ENCODE results near the gene ALOXE3. TPM values are rescaled to one million over a fixed set of nuclear protein-coding genes. Genes with fewer than 3 reads are reported as not detected.

ALOXE3 gene
- polyA plus RNA-seq, 2 of the 4 experiments (the other 2 are of a cell fraction) = 0.35 to 0.40 TPM

GRCh38 chr17:8146381-8147140 is 28.2 kb upstream of the ALOXE3 start:
- ChIA-PET POLR2A (interaction anchor here (0.6 kb wide), 1 partner anchor 8 kb away, joined by 3 read pairs; no protein-coding TSS in a partner anchor), CTCF (interaction anchor here (0.9 to 26.5 kb wide), 6 partner anchors 7 to 277 kb away, joined by 3 to 601 read pairs (median 4); partner anchors contain the start of genes PER1 and VAMP2)
- WGBS (ENCODE audit: missing lambda C conversion rate) = 88% methylated on average over 14 of the region's 14 CpGs
- Histone ChIP-seq H3K4me3 (no peak overlapping the region), H3K4me2 (no peak overlapping the region), H3K27ac (no peak overlapping the region), H3K4me1 (peaks cover 7% of the 10 kb centered on the region; the same call in 2 of the 3 replicates), H3K9me3 (no peaks in the 10 kb centered on the region)
- no peak for TF ChIP-seq KDM5A (IDR thresholded peaks at IDR 0.05)
- TF ChIP-seq MYC (IDR thresholded peaks at IDR 0.05; ENCODE audit: borderline replicate concordance, low read length) = no peak
- no peak for TF ChIP-seq RFX5 (IDR thresholded peaks at IDR 0.05)
- TF ChIP-seq SMC3 (IDR thresholded peaks at IDR 0.05) = no peak
- no peak for TF ChIP-seq TP53 (CRISPR knock-in tag; IDR thresholded peaks at IDR 0.05)
- no peak for TF ChIP-seq JUNB (IDR thresholded peaks at IDR 0.05)
- TF ChIP-seq NPAS2 (CRISPR knock-in tag; IDR thresholded peaks at IDR 0.05; ENCODE audit: borderline replicate concordance) = no peak
- no peak for TF ChIP-seq GATA3 (IDR thresholded peaks at IDR 0.05; ENCODE audit: borderline replicate concordance)
- TF ChIP-seq MAZ (IDR thresholded peaks at IDR 0.05; ENCODE audit: borderline replicate concordance, low read depth, low read length) = no peak
- no peak for TF ChIP-seq KDM1A (IDR thresholded peaks at IDR 0.05; ENCODE audit: low read depth)
- TF ChIP-seq BHLHE40 (IDR thresholded peaks at IDR 0.05; ENCODE audit: low read depth, low read length) = no peak
- TF ChIP-seq ZNF302 (CRISPR knock-in tag; IDR thresholded peaks at IDR 0.05) = no peak
- TF ChIP-seq, protein P1, sequence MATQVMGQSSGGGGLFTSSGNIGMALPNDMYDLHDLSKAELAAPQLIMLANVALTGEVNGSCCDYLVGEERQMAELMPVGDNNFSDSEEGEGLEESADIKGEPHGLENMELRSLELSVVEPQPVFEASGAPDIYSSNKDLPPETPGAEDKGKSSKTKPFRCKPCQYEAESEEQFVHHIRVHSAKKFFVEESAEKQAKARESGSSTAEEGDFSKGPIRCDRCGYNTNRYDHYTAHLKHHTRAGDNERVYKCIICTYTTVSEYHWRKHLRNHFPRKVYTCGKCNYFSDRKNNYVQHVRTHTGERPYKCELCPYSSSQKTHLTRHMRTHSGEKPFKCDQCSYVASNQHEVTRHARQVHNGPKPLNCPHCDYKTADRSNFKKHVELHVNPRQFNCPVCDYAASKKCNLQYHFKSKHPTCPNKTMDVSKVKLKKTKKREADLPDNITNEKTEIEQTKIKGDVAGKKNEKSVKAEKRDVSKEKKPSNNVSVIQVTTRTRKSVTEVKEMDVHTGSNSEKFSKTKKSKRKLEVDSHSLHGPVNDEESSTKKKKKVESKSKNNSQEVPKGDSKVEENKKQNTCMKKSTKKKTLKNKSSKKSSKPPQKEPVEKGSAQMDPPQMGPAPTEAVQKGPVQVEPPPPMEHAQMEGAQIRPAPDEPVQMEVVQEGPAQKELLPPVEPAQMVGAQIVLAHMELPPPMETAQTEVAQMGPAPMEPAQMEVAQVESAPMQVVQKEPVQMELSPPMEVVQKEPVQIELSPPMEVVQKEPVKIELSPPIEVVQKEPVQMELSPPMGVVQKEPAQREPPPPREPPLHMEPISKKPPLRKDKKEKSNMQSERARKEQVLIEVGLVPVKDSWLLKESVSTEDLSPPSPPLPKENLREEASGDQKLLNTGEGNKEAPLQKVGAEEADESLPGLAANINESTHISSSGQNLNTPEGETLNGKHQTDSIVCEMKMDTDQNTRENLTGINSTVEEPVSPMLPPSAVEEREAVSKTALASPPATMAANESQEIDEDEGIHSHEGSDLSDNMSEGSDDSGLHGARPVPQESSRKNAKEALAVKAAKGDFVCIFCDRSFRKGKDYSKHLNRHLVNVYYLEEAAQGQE (IDR thresholded peaks at IDR 0.05) = no peak
- TF ChIP-seq HOXA7 (CRISPR knock-in tag; IDR thresholded peaks at IDR 0.05) = no peak
- no peak for ATAC-seq
- DNase-seq (ENCODE audit: low read depth in 1 of 2, low spot score in 1 of 2) = no peak
- FAIRE-seq = no peak

DNA sequence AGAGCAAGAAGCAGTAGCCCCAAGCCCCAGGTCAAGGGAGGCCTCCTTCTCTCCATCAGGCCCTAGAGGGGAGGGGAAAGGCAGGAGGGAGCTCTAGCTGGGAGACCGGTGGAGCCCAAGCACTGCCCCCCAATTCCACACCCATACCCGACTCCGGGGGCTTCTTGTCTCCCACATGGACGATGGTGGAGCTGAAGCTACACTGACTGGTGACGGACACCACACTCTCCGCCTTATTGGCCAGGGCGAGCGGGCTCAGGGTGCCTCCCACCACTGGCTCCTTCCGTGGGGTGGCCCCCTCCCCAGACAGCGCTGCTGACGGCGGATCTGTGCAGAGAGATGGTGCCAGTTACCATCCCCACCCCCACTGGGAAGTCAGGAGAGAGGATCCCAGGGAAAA is 27.5 kb upstream of the ALOXE3 start:
- WGBS (ENCODE audit: missing lambda C conversion rate) = 94% methylated on average over 12 of the region's 12 CpGs
- TF ChIP-seq MAFK (IDR thresholded peaks at IDR 0.05; ENCODE audit: partially characterized antibody) (no peak), RAD21 (conservative IDR thresholded peaks at IDR 0.05 in 1 of 2, IDR thresholded peaks at IDR 0.05 in 1 of 2) (no peak), SREBF2 (IDR thresholded peaks at IDR 0.05) (no peak), NFE2L2 (conservative IDR thresholded peaks at IDR 0.05; ENCODE audit: low read length) (no peak), KDM1A (IDR thresholded peaks at IDR 0.05; ENCODE audit: low read depth) (no peak), JUNB (IDR thresholded peaks at IDR 0.05) (no peak), MYC (IDR thresholded peaks at IDR 0.05; ENCODE audit: borderline replicate concordance, low read length) (no peak), POLR2A (IDR thresholded peaks at IDR 0.05; ENCODE audit: low read length) (no peak), KDM5A (IDR thresholded peaks at IDR 0.05) (no peak), CBX2 (IDR thresholded peaks at IDR 0.05; ENCODE audit: borderline replicate concordance, low read depth) (no peak), ZC3H11A (IDR thresholded peaks at IDR 0.05) (no peak), ESRRA (IDR thresholded peaks at IDR 0.05; ENCODE audit: borderline replicate concordance, low read length) (no peak), ZSCAN20 (CRISPR knock-in tag; IDR thresholded peaks at IDR 0.05) (no peak), CHD4 (IDR thresholded peaks at IDR 0.05; ENCODE audit: borderline replicate concordance) (no peak)
- TF ChIP-seq, protein P2, sequence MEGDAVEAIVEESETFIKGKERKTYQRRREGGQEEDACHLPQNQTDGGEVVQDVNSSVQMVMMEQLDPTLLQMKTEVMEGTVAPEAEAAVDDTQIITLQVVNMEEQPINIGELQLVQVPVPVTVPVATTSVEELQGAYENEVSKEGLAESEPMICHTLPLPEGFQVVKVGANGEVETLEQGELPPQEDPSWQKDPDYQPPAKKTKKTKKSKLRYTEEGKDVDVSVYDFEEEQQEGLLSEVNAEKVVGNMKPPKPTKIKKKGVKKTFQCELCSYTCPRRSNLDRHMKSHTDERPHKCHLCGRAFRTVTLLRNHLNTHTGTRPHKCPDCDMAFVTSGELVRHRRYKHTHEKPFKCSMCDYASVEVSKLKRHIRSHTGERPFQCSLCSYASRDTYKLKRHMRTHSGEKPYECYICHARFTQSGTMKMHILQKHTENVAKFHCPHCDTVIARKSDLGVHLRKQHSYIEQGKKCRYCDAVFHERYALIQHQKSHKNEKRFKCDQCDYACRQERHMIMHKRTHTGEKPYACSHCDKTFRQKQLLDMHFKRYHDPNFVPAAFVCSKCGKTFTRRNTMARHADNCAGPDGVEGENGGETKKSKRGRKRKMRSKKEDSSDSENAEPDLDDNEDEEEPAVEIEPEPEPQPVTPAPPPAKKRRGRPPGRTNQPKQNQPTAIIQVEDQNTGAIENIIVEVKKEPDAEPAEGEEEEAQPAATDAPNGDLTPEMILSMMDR (IDR thresholded peaks at IDR 0.05) = no peak
- TF ChIP-seq, protein P3, sequence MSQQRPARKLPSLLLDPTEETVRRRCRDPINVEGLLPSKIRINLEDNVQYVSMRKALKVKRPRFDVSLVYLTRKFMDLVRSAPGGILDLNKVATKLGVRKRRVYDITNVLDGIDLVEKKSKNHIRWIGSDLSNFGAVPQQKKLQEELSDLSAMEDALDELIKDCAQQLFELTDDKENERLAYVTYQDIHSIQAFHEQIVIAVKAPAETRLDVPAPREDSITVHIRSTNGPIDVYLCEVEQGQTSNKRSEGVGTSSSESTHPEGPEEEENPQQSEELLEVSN (IDR thresholded peaks at IDR 0.05; ENCODE audit: borderline replicate concordance, low read depth) = no peak
- TF ChIP-seq, protein P4, sequence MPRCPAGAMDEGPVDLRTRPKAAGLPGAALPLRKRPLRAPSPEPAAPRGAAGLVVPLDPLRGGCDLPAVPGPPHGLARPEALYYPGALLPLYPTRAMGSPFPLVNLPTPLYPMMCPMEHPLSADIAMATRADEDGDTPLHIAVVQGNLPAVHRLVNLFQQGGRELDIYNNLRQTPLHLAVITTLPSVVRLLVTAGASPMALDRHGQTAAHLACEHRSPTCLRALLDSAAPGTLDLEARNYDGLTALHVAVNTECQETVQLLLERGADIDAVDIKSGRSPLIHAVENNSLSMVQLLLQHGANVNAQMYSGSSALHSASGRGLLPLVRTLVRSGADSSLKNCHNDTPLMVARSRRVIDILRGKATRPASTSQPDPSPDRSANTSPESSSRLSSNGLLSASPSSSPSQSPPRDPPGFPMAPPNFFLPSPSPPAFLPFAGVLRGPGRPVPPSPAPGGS (IDR thresholded peaks at IDR 0.05) = no peak
- TF ChIP-seq, protein P5, sequence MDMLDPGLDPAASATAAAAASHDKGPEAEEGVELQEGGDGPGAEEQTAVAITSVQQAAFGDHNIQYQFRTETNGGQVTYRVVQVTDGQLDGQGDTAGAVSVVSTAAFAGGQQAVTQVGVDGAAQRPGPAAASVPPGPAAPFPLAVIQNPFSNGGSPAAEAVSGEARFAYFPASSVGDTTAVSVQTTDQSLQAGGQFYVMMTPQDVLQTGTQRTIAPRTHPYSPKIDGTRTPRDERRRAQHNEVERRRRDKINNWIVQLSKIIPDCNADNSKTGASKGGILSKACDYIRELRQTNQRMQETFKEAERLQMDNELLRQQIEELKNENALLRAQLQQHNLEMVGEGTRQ (IDR thresholded peaks at IDR 0.05) = no peak
- CTCF ChIA-PET = interaction anchor here (0.6 to 26.5 kb wide), 8 partner anchors 7 to 100 kb away, joined by 3 to 601 read pairs (median 4); partner anchors contain the start of genes PER1 and VAMP2
- Histone ChIP-seq H3K27ac (no peak overlapping the region), H3K4me2 (no peak overlapping the region), H3K9me3 (no peaks in the 10 kb centered on the region), H3K4me1 (no peaks in the 10 kb centered on the region; the same call in 2 of the 3 replicates), H3K4me3 (no peak overlapping the region)
- DNase-seq (ENCODE audit: low read depth in 1 of 2, low spot score in 1 of 2) (no peak), FAIRE-seq (no peak), ATAC-seq (no peak)
- POLR2A ChIA-PET = no interaction called here

Data from A549 (cell line).